Smooth muscle cell (in vitro differentiated cells): ENCODE measurements around the gene WDR35. TPM values are rescaled to one million over a fixed set of nuclear protein-coding genes. Genes with fewer than 3 reads are reported as not detected.

Source experiments
- DNase-seq: peaks from one replicate; lab custom pipeline; 2025; ENCODE audit not compliant: unreplicated experiment; lab: John Stamatoyannopoulos, UW
- H2AFZ ChIP-seq: fragments of 200-600 bp; sonication (generic); 2 replicates; pipeline ENCODE4 v1.6.0; 2016; ENCODE audit warnings: antibody characterized with exemption, low read depth, mild to moderate bottlenecking
- H3F3A ChIP-seq: fragments of 200-600 bp; sonication (generic); 2 replicates; pipeline ENCODE4 v1.6.0; 2017; ENCODE audit warnings: antibody characterized with exemption, low read depth
- H3K27ac ChIP-seq: fragments of 200-600 bp; sonication (generic); 2 replicates; pipeline ENCODE4 v1.5.1; 2016; ENCODE audit warnings: low read depth, mild to moderate bottlenecking
- H3K27me3 ChIP-seq: fragments of 200-600 bp; sonication (generic); 2 replicates; pipeline ENCODE4 v1.6.1; 2016; ENCODE audit warnings: low read depth, mild to moderate bottlenecking
- H3K36me3 ChIP-seq: fragments of 200-600 bp; sonication (generic); 2 replicates; pipeline ENCODE4 v1.5.1; 2016; ENCODE audit warnings: low read depth
- H3K4me1 ChIP-seq: fragments of 200-600 bp; sonication (generic); 2 replicates; pipeline ENCODE4 v1.5.1; 2016; ENCODE audit warnings: low read depth
- H3K4me2 ChIP-seq: fragments of 200-600 bp; sonication (generic); 2 replicates; pipeline ENCODE4 v1.6.0; 2016; ENCODE audit warnings: mild to moderate bottlenecking
- H3K4me3 ChIP-seq: fragments of 200-600 bp; sonication (generic); 2 replicates; pipeline ENCODE4 v1.5.1; 2016; ENCODE audit warnings: mild to moderate bottlenecking
- H3K79me2 ChIP-seq: fragments of 200-600 bp; sonication (generic); 2 replicates; pipeline ENCODE4 v1.6.0; 2016; ENCODE audit warnings: low read depth, mild to moderate bottlenecking
- H3K9ac ChIP-seq: fragments of 200-600 bp; sonication (generic); 2 replicates; pipeline ENCODE4 v1.6.0; 2016; ENCODE audit warnings: low read depth
- H3K9me3 ChIP-seq: fragments of 200-600 bp; sonication (generic); replicated peaks from 2 replicates; pipeline ENCODE4 v1.5.1; 2016; ENCODE audit warnings: low read depth
- H4K20me1 ChIP-seq: fragments of 200-600 bp; sonication (generic); 2 replicates; pipeline ENCODE4 v1.6.0; 2016; ENCODE audit warnings: low read depth
- CTCF ChIP-seq: fragments of 200-600 bp; sonication (generic); IDR thresholded peaks from 2 replicates; pipeline ENCODE4 v1.5.1; 2017; ENCODE audit warnings: borderline replicate concordance, mild to moderate bottlenecking, antibody characterized with exemption; ENCODE audit not compliant: insufficient read depth, poor library complexity, severe bottlenecking
- WGBS: methylation state at CpG from one replicate; pipeline ENCODE4 v1.1.7; 2016; ENCODE audit warnings: low lambda C conversion rate; 5-methylcytosine and 5-hydroxymethylcytosine counted together
- polyA plus RNA-seq: library from polyadenylated mRNA; unstranded; fragments of >200 nt; fragmentation: Nextera tagmentation; extraction: Ambion mirVana; gene quantifications from 2 replicates; pipeline ENCODE4 v1.2.1, GENCODE V29; 2016
- total RNA-seq: library from RNA; depleted of rRNA; stranded (reverse); fragments of >200 nt; gene quantifications from 2 replicates; pipeline ENCODE4 v1.2.3, GENCODE V29; 2014

WDR35 gene
- total and polyA plus RNA-seq, 2 experiments from 2014 or later, result 0.70 to 4.7 TPM

GRCh38 chr2:19947184-19947940, 42.5 kb downstream of the WDR35 start:
- no peak overlapping the region for H3K4me2 ChIP-seq
- H3K27me3 ChIP-seq, result no peaks in the 10 kb centered on the region
- no peak overlapping the region for H2AFZ ChIP-seq
- H3K4me1 ChIP-seq, result no peaks in the 10 kb centered on the region
- no peak overlapping the region for H3K27ac ChIP-seq
- TF ChIP-seq CTCF, result no peak
- H4K20me1 ChIP-seq, result no peaks in the 10 kb centered on the region
- H3K79me2 ChIP-seq, result no peaks in the 10 kb centered on the region
- no peak overlapping the region for H3K4me3 ChIP-seq
- DNase-seq, result no peak
- no peaks in the 10 kb centered on the region for H3K36me3 ChIP-seq
- H3F3A ChIP-seq, result no peaks in the 10 kb centered on the region
- no peak overlapping the region for H3K9ac ChIP-seq
- WGBS, result 95% methylated on average over 4 of the region's 4 CpGs
- H3K9me3 ChIP-seq, result no peaks in the 10 kb centered on the region

- no peaks in the 10 kb centered on the region for H3F3A ChIP-seq
Measured at GRCh38 chr2:19944205-19944845, 45.6 kb downstream of the WDR35 start.

GRCh38 chr2:19943189-19943588, 46.7 kb downstream of the WDR35 start:
- 29% methylated on average over 1 of the region's 1 CpG for WGBS

More at GRCh38 chr2:19944205-19944845, 45.6 kb downstream of the WDR35 start:
- Histone ChIP-seq H3K4me1 (no peaks in the 10 kb centered on the region), H3K9me3 (no peaks in the 10 kb centered on the region), H4K20me1 (no peaks in the 10 kb centered on the region), H3K79me2 (no peaks in the 10 kb centered on the region), H3K4me2 (no peak overlapping the region), H3K9ac (no peak overlapping the region), H3K27ac (no peak overlapping the region), H2AFZ (no peak overlapping the region), H3K36me3 (no peaks in the 10 kb centered on the region), H3K27me3 (no peaks in the 10 kb centered on the region), H3K4me3 (no peak overlapping the region)
- no peak for TF ChIP-seq CTCF
- WGBS, result 52% methylated on average over 2 of the region's 2 CpGs
- no peak for DNase-seq

More at GRCh38 chr2:19943189-19943588, 46.7 kb downstream of the WDR35 start:
- Histone ChIP-seq H3K27me3 (no peaks in the 10 kb centered on the region), H3K4me3 (no peak overlapping the region), H3K4me1 (no peaks in the 10 kb centered on the region), H3K9ac (no peak overlapping the region), H3K79me2 (no peaks in the 10 kb centered on the region), H3K9me3 (no peaks in the 10 kb centered on the region), H3F3A (no peaks in the 10 kb centered on the region), H3K27ac (no peak overlapping the region), H2AFZ (no peak overlapping the region), H3K36me3 (peaks cover 3% of the 10 kb centered on the region), H4K20me1 (no peaks in the 10 kb centered on the region), H3K4me2 (no peak overlapping the region)
- no peak for TF ChIP-seq CTCF
- no peak for DNase-seq
